HepG2 (cell line): ENCODE results near the gene SPRED2. TPM values are rescaled to one million over a fixed set of nuclear protein-coding genes. Genes with fewer than 3 reads are reported as not detected.

Source experiments
- ATAC-seq: fragments of 200-7000 bp; cut with Tn5 transposase; 3 replicates; pipeline ENCODE4 v1.9.1; 2020; ENCODE audit warnings: mild to moderate bottlenecking, moderate library complexity
- BruUV-seq: library from RNA; stranded (reverse); fragments of 400-500 nt; replicated peaks from 2 replicates; lab custom pipeline; 2021; lab: Mats Ljungman, UMichigan
- CTCF ChIA-PET: fragments of 300-600 bp; formaldehyde crosslinking; extraction: SDS; loops from one replicate; lab custom pipeline; 2021; ENCODE audit warnings: low total read pairs, inconsistent platforms, low intra/inter-chr PET ratio; lab: Yijun Ruan, JAX
- POLR2A ChIA-PET: fragments of 350-600 bp; sonication (Branson Sonifier 250); formaldehyde crosslinking; loops from one replicate; lab custom pipeline; 2020; ENCODE audit warnings: antibody characterized with exemption, inconsistent platforms; lab: Yijun Ruan, JAX
- DNase-seq: peaks from one replicate; pipeline ENCODE4 v3.0.0-alpha.2; 2015; ENCODE audit warnings: low spot score
- FAIRE-seq: peaks from 3 replicates; lab custom pipeline; 2011; peaks lifted over from hg19 to GRCh38; lab: Jason Lieb, UNC
- H2AFZ ChIP-seq: one replicate; pipeline ENCODE4 v1.6.1; 2011; ENCODE audit warnings: low read length, inconsistent platforms
- H3K27ac ChIP-seq: fragments of 300-600 bp; 3 replicates; pipeline ENCODE4 v1.8.0; 2011; ENCODE audit warnings: mixed run types, mild to moderate bottlenecking, mixed read lengths, low read length, inconsistent platforms; ENCODE audit not compliant: insufficient read depth; ENCODE audit errors: extremely low read length
- H3K27me3 ChIP-seq, 2 experiments: fragments of 200-600 bp in 1 of 2; 2 replicates in 1 of 2; 3 replicates in 1 of 2; pipeline versions ENCODE4 v1.6.0 to v1.8.0; 2011; ENCODE audit warnings: low read length in 2 of 2, mild to moderate bottlenecking in 2 of 2, moderate library complexity in 2 of 2, inconsistent platforms in 1 of 2; ENCODE audit not compliant: insufficient read depth in 2 of 2, control insufficient read depth in 1 of 2
- H3K36me3 ChIP-seq, 2 experiments: fragments of 200-600 bp in 1 of 2; replicated peaks in 1 of 2; 2 replicates in 1 of 2; 3 replicates in 1 of 2; pipeline versions ENCODE4 v1.5.1 to v1.8.0; 2011; ENCODE audit warnings: low read length in 2 of 2, inconsistent platforms in 1 of 2; ENCODE audit not compliant: insufficient read depth in 2 of 2, control insufficient read depth in 1 of 2
- H3K4me1 ChIP-seq: 2 replicates; pipeline ENCODE4 v1.5.1; 2012; ENCODE audit warnings: low read length, inconsistent platforms; ENCODE audit not compliant: insufficient read depth
- H3K4me2 ChIP-seq: 2 replicates; pipeline ENCODE4 v1.6.0; 2011; ENCODE audit warnings: low read depth, low read length, inconsistent platforms
- H3K4me3 ChIP-seq, 3 experiments: fragments of 200-600 bp in 1 of 3; sonication (generic), shearing (Covaris generic) in 1 of 3; replicated peaks in 1 of 3; 2 replicates each; pipeline ENCODE4 v1.5.1; 2011 to 2016; ENCODE audit warnings: low read length in 3 of 3, inconsistent platforms in 2 of 3, low read depth in 2 of 3, mild to moderate bottlenecking in 2 of 3, control low read depth in 1 of 3, mixed read lengths in 1 of 3; ENCODE audit not compliant: insufficient read depth in 1 of 3
- H3K79me2 ChIP-seq: one replicate; pipeline ENCODE4 v1.6.1; 2011; ENCODE audit warnings: low read length, inconsistent platforms; ENCODE audit not compliant: insufficient read depth
- H3K9ac ChIP-seq: 2 replicates; pipeline ENCODE4 v1.6.0; 2011; ENCODE audit warnings: mild to moderate bottlenecking, low read depth, low read length, inconsistent platforms; ENCODE audit not compliant: insufficient read depth
- H3K9me3 ChIP-seq: 2 replicates; pipeline ENCODE4 v1.5.1; 2012; ENCODE audit warnings: mild to moderate bottlenecking, low read length
- H4K20me1 ChIP-seq: 2 replicates; pipeline ENCODE4 v1.6.0; 2011; ENCODE audit warnings: inconsistent platforms, mild to moderate bottlenecking, low read length, moderate library complexity; ENCODE audit not compliant: insufficient read depth
- ATAD3A ChIP-seq: sonication (generic); formaldehyde crosslinking; IDR thresholded peaks from 2 replicates; pipeline ENCODE4 v1.4.0; 2020; ENCODE audit warnings: missing genetic modification reagents
- DMAP1 ChIP-seq: IDR thresholded peaks from 2 replicates; pipeline ENCODE4 v1.6.1; 2016
- DR1 ChIP-seq: sonication (generic); formaldehyde crosslinking; IDR thresholded peaks from 2 replicates; pipeline ENCODE4 v1.8.0; 2021; ENCODE audit warnings: mild to moderate bottlenecking, missing genetic modification reagents, inconsistent platforms
- JARID2 ChIP-seq: sonication (generic); formaldehyde crosslinking; IDR thresholded peaks from 2 replicates; pipeline ENCODE4 v1.8.1; 2023; ENCODE audit warnings: missing genetic modification reagents, inconsistent platforms; ENCODE audit not compliant: insufficient replicate concordance
- KAT8 ChIP-seq: IDR thresholded peaks from 2 replicates; pipeline ENCODE4 v1.6.1; 2016; ENCODE audit warnings: missing genetic modification reagents, missing compliant biosample characterization
- MAFF ChIP-seq: IDR thresholded peaks from 2 replicates; pipeline ENCODE4 v1.6.1; 2011; ENCODE audit warnings: low read depth, low read length, improper control_type of control experiment
- MEIS2 ChIP-seq: sonication (generic); formaldehyde crosslinking; IDR thresholded peaks from 2 replicates; pipeline ENCODE4 v1.9.0; 2021; ENCODE audit warnings: mild to moderate bottlenecking, missing genetic modification reagents
- PAX8 ChIP-seq: sonication (generic); formaldehyde crosslinking; IDR thresholded peaks from 2 replicates; pipeline ENCODE4 v1.8.0; 2022; ENCODE audit warnings: mild to moderate bottlenecking, missing genetic modification reagents, borderline replicate concordance
- RCOR2 ChIP-seq: IDR thresholded peaks from 2 replicates; pipeline ENCODE4 v1.6.1; 2016; ENCODE audit warnings: missing biosample characterization, missing genetic modification reagents
- REL ChIP-seq: sonication (generic); formaldehyde crosslinking; conservative IDR thresholded peaks from 2 replicates; pipeline ENCODE4 v1.8.0; 2022; ENCODE audit warnings: mild to moderate bottlenecking, missing genetic modification reagents, moderate library complexity
- SKI ChIP-seq: fragments of 450-650 bp; IDR thresholded peaks from one replicate; pipeline ENCODE4 v1.6.1; 2018; ENCODE audit warnings: mild to moderate bottlenecking; ENCODE audit not compliant: partially characterized antibody
- ZFX ChIP-seq: sonication (generic); formaldehyde crosslinking; IDR thresholded peaks from 2 replicates; pipeline ENCODE4 v1.4.0; 2020; ENCODE audit warnings: mild to moderate bottlenecking, low read depth, missing genetic modification reagents, moderate library complexity
- ZFYVE20 ChIP-seq: sonication (generic); formaldehyde crosslinking; IDR thresholded peaks from 2 replicates; pipeline ENCODE4 v1.8.0; 2023; ENCODE audit warnings: low read depth, mild to moderate bottlenecking, moderate library complexity, missing genetic modification reagents, borderline replicate concordance
- ZNF12 ChIP-seq: sonication (generic); formaldehyde crosslinking; IDR thresholded peaks from 2 replicates; pipeline ENCODE4 v1.5.0; 2020; ENCODE audit warnings: missing genetic modification reagents
- ZNF34 ChIP-seq: sonication (generic); formaldehyde crosslinking; IDR thresholded peaks from 2 replicates; pipeline ENCODE4 v1.4.0; 2020; ENCODE audit warnings: mild to moderate bottlenecking, missing genetic modification reagents, borderline replicate concordance
- ZNF589 ChIP-seq: sonication (generic); formaldehyde crosslinking; conservative IDR thresholded peaks from 2 replicates; pipeline ENCODE4 v1.8.0; 2022; ENCODE audit warnings: mild to moderate bottlenecking, moderate library complexity, missing genetic modification reagents
- ZNF773 ChIP-seq: sonication (generic); formaldehyde crosslinking; IDR thresholded peaks from 2 replicates; pipeline ENCODE4 v1.4.0; 2020; ENCODE audit warnings: missing genetic modification reagents, borderline replicate concordance
- WGBS: methylation state at CpG from one replicate; pipeline ENCODE4 v1.1.6; 2017; ENCODE audit warnings: low lambda C conversion rate; 5-methylcytosine and 5-hydroxymethylcytosine counted together
- in situ Hi-C: cut with HindIII; loops from 2 replicates; pipeline ENCODE4 v1.10.0; 2017; ENCODE audit warnings: low pct_unique_long_range_greater_than_20kb; ENCODE audit not compliant: extremely low pct_ligation_motif_present
- intact Hi-C: fragments of 100-400 bp; cut with micrococcal nuclease; formaldehyde crosslinking; loops from one replicate; pipeline ENCODE4 v1.10.0; 2022; ENCODE audit not compliant: unreplicated experiment
- polyA plus RNA-seq, 8 experiments: library from polyadenylated mRNA; depleted of rRNA in 3 of 8; stranded (reverse) in 7 of 8; unstranded in 1 of 8; fragments of >200 nt; fragmentation: Illumina TruSeq in 4 of 8; extraction: Trizol in 4 of 8; gene quantifications; 2 replicates each; pipeline versions ENCODE4 v1.2.1 to v1.2.3, GENCODE V29; 2011 to 2016; ENCODE audit warnings: low read depth in 4 of 8, missing spikeins in 1 of 8, mixed read lengths in 1 of 8; ENCODE audit not compliant: insufficient read depth in 1 of 8
- total RNA-seq, 5 experiments: library from RNA; depleted of rRNA; stranded (reverse); fragments of >200 nt; fragmentation: Illumina TruSeq; extraction: Trizol; gene quantifications; 2 replicates each; pipeline ENCODE4 v1.2.3, GENCODE V29; 2016; ENCODE audit warnings: low read depth in 1 of 5
- TF ChIP-seq, protein P1 (sequence below): IDR thresholded peaks from 2 replicates; pipeline ENCODE4 v1.6.1; 2016; ENCODE audit warnings: low read depth, missing genetic modification reagents, missing compliant biosample characterization
- TF ChIP-seq, protein P2 (sequence below): sonication (generic); formaldehyde crosslinking; IDR thresholded peaks from 2 replicates; pipeline ENCODE4 v1.5.0; 2020; ENCODE audit warnings: missing genetic modification reagents
- TF ChIP-seq, protein P3 (sequence below): sonication (generic); formaldehyde crosslinking; IDR thresholded peaks from 2 replicates; pipeline ENCODE4 v1.8.0; 2022; ENCODE audit warnings: mild to moderate bottlenecking, missing genetic modification reagents

The SPRED2 gene
- total and polyA plus RNA-seq, 2 of the 13 experiments (the other 11 are each of a cell fraction or from before 2014, with no cell fraction given), result 13.0 to 37.0 TPM

DNA sequence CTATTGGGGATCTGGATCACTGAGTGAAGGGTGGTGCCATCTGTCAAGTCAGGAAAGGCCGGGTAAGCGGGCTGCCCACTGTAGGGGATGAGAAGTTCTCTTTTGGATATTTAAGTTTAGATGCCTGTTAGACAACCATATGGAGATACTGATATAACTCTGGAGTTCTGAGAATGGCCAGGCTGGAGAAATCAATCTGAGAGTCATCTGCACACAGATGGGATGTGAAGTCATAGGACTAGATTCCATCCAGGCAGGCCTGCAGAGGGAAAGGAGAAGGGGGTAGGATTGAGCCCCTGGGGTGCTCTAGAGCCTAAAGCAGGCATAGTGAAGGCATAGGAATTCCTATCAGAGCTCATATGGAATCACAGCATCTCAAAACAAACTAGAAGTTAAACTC lies 30.1 kb downstream of the SPRED2 start:
- DNase-seq (no peak), ATAC-seq (no peak), FAIRE-seq (no peak)
- peaks cover 94% of the 10 kb centered on the region for H3K79me2 ChIP-seq
- peaks cover 19% of the 10 kb centered on the region for H3K4me1 ChIP-seq
- H4K20me1 ChIP-seq, result peaks cover 85% of the 10 kb centered on the region
- H3K27ac ChIP-seq, result no peak overlapping the region
- ChIA-PET POLR2A (no interaction called here), CTCF (no interaction called here)
- no TSS peak for BruUV-seq
- H3K9me3 ChIP-seq, result no peaks in the 10 kb centered on the region
- H3K4me2 ChIP-seq, result no peak overlapping the region
- no peak overlapping the region for H3K4me3 ChIP-seq
- peaks cover 0 to 1% of the 10 kb centered on the region in 2 experiments; a peak in 3 of 5 replicates for H3K36me3 ChIP-seq
- intact Hi-C loops, result no loop called here
- 96% methylated on average over 2 of the region's 2 CpGs for WGBS
- no peak for TF ChIP-seq RCOR2 (CRISPR knock-in tag)
- no peak for TF ChIP-seq JARID2 (CRISPR knock-in tag)
- no peak for TF ChIP-seq ZNF773
- no peak for TF ChIP-seq DR1
- no peak for TF ChIP-seq KAT8
- no peak for TF ChIP-seq ATAD3A (CRISPR knock-in tag)
- TF ChIP-seq MAFF, result no peak
- no peak for TF ChIP-seq REL
- no peak for TF ChIP-seq ZNF34 (CRISPR knock-in tag)
- no peak for TF ChIP-seq ZNF589
- TF ChIP-seq MEIS2 (CRISPR knock-in tag), result no peak
- no peak for TF ChIP-seq PAX8 (CRISPR knock-in tag)
- TF ChIP-seq DMAP1 (CRISPR knock-in tag), result no peak
- TF ChIP-seq, protein P1, sequence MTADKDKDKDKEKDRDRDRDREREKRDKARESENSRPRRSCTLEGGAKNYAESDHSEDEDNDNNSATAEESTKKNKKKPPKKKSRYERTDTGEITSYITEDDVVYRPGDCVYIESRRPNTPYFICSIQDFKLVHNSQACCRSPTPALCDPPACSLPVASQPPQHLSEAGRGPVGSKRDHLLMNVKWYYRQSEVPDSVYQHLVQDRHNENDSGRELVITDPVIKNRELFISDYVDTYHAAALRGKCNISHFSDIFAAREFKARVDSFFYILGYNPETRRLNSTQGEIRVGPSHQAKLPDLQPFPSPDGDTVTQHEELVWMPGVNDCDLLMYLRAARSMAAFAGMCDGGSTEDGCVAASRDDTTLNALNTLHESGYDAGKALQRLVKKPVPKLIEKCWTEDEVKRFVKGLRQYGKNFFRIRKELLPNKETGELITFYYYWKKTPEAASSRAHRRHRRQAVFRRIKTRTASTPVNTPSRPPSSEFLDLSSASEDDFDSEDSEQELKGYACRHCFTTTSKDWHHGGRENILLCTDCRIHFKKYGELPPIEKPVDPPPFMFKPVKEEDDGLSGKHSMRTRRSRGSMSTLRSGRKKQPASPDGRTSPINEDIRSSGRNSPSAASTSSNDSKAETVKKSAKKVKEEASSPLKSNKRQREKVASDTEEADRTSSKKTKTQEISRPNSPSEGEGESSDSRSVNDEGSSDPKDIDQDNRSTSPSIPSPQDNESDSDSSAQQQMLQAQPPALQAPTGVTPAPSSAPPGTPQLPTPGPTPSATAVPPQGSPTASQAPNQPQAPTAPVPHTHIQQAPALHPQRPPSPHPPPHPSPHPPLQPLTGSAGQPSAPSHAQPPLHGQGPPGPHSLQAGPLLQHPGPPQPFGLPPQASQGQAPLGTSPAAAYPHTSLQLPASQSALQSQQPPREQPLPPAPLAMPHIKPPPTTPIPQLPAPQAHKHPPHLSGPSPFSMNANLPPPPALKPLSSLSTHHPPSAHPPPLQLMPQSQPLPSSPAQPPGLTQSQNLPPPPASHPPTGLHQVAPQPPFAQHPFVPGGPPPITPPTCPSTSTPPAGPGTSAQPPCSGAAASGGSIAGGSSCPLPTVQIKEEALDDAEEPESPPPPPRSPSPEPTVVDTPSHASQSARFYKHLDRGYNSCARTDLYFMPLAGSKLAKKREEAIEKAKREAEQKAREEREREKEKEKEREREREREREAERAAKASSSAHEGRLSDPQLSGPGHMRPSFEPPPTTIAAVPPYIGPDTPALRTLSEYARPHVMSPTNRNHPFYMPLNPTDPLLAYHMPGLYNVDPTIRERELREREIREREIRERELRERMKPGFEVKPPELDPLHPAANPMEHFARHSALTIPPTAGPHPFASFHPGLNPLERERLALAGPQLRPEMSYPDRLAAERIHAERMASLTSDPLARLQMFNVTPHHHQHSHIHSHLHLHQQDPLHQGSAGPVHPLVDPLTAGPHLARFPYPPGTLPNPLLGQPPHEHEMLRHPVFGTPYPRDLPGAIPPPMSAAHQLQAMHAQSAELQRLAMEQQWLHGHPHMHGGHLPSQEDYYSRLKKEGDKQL (CRISPR knock-in tag), result no peak
- TF ChIP-seq ZNF12, result no peak
- TF ChIP-seq SKI, result no peak
- TF ChIP-seq ZFX (CRISPR knock-in tag), result no peak
- no peak for TF ChIP-seq ZFYVE20 (CRISPR knock-in tag)
- TF ChIP-seq, protein P2, sequence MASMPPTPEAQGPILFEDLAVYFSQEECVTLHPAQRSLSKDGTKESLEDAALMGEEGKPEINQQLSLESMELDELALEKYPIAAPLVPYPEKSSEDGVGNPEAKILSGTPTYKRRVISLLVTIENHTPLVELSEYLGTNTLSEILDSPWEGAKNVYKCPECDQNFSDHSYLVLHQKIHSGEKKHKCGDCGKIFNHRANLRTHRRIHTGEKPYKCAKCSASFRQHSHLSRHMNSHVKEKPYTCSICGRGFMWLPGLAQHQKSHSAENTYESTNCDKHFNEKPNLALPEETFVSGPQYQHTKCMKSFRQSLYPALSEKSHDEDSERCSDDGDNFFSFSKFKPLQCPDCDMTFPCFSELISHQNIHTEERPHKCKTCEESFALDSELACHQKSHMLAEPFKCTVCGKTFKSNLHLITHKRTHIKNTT (CRISPR knock-in tag), result no peak
- TF ChIP-seq, protein P3, sequence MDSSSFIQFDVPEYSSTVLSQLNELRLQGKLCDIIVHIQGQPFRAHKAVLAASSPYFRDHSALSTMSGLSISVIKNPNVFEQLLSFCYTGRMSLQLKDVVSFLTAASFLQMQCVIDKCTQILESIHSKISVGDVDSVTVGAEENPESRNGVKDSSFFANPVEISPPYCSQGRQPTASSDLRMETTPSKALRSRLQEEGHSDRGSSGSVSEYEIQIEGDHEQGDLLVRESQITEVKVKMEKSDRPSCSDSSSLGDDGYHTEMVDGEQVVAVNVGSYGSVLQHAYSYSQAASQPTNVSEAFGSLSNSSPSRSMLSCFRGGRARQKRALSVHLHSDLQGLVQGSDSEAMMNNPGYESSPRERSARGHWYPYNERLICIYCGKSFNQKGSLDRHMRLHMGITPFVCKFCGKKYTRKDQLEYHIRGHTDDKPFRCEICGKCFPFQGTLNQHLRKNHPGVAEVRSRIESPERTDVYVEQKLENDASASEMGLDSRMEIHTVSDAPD, result no peak
- H2AFZ ChIP-seq, result no peak overlapping the region
- H3K9ac ChIP-seq, result no peak overlapping the region
- in situ Hi-C loops, result no loop called here
- no peaks in the 10 kb centered on the region for H3K27me3 ChIP-seq
